ENCODE results near the gene TMEM80. TPM values are rescaled to one million over a fixed set of nuclear protein-coding genes. Genes with fewer than 3 reads are reported as not detected.

The TMEM80 gene
- total and polyA plus RNA-seq, 2 donors (not counting 1 experiment from before 2014, with no cell fraction given), result 10.6 to 15.3 TPM

DNA sequence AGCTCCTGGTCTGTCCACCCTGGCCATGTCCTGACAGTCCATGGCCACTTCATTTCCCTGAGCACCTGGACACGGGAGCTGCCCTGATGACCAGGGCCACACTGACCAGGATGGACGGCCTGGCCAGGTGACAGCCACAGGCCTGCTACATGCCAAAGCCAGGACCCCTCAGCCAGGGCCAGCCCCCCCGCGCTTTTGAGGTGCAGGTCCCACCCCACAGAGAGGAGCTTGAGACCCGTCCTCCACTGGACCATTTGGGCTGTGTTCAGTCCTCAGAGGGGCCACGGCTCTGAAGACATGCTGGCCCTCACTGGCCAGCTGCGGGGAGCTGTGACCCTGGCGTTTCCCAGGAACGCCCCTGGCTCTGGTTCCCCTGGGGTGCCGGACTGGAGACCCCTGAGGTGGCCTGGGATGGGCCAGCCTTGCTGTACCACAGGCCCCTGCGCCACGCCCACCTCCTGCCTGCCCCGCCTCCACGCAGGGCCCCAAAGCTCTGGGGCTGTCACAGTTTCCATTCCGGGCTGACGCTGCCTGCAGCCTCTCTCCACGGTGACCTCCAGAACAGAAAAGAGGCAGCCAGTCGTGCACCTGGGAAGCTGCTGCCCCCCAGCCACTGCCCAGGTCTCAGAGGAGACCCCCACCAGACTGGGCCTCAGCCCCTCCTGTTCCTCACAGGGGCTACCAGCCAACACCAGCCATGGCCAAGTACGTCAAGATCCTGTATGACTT lies 28.6 kb downstream of the TMEM80 start:
- no peak overlapping the region for H2AFZ ChIP-seq (ENCODE audit: low read length)

DNA sequence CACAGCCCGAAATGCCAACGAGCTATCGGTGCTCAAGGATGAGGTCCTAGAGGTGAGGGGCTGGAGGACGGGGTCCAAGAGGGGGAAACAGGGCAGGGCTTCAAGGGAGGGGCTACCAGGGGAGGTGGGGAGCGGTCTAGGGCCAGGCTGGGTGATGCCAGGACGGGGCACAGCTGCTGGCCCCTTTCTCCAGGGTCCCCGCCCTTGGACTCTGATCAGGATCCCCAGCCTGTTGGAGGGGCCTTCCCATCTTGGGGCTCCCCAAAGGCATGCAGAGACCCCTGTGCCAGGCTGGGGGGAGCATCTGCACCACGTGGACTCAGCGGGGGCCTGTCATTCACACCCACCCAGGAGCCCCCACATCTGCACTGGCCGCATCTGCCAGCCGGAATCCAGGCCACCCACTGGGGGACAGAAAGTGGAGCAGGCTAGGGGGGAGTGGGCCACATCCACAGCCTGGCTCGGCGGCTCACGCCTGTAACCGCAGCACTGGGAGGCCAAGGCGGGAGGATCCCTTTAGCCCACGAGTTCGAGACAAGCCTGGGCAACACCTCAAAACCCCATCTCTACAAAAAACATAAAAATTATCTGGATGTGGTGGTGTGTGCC lies 29.3 kb downstream of the TMEM80 start:
- H3K4me3 ChIP-seq (replicated peaks in 1 of 4; ENCODE audit: control extremely low read depth in 1 of 4, insufficient read depth in 1 of 4, low read depth in 3 of 4, low read length in 4 of 4), result no peak overlapping the region
- DNase-seq (ENCODE audit: low read depth in 2 of 2), result no peak
- no peak overlapping the region for H2AFZ ChIP-seq (ENCODE audit: low read length)

More for the DNA sequence above, 28.6 kb downstream of the TMEM80 start:
- Histone ChIP-seq H3K4me2 (ENCODE audit: extremely low read depth, insufficient read depth, low read length) (no peak overlapping the region), H3K79me2 (ENCODE audit: control insufficient read depth, insufficient read depth, low read length) (no peaks in the 10 kb centered on the region), H3K36me3 (ENCODE audit: control insufficient read depth, insufficient read depth, low read length) (peaks cover 5% of the 10 kb centered on the region), H3K9ac (ENCODE audit: insufficient read depth, low read length) (no peak overlapping the region), H4K20me1 (ENCODE audit: control insufficient read depth, extremely low read depth, insufficient read depth, low read length) (no peaks in the 10 kb centered on the region), H3K4me1 (ENCODE audit: control insufficient read depth, extremely low read depth, insufficient read depth, low read length) (peaks cover 16% of the 10 kb centered on the region), H3K4me3 (replicated peaks in 1 of 4; ENCODE audit: control extremely low read depth in 1 of 4, insufficient read depth in 1 of 4, low read depth in 3 of 4, low read length in 4 of 4) (no peak overlapping the region), H3K27ac (ENCODE audit: insufficient read depth, low read length) (no peak overlapping the region), H3K27me3 (ENCODE audit: control insufficient read depth, insufficient read depth, low read length) (peaks cover 17% of the 10 kb centered on the region), H3K9me3 (ENCODE audit: control insufficient read depth, insufficient read depth, low read depth, low read length) (no peaks in the 10 kb centered on the region)
- TF ChIP-seq EZH2 (IDR thresholded peaks at IDR 0.05; ENCODE audit: low read length, missing control alignments), result no peak
- TF ChIP-seq, protein P1, sequence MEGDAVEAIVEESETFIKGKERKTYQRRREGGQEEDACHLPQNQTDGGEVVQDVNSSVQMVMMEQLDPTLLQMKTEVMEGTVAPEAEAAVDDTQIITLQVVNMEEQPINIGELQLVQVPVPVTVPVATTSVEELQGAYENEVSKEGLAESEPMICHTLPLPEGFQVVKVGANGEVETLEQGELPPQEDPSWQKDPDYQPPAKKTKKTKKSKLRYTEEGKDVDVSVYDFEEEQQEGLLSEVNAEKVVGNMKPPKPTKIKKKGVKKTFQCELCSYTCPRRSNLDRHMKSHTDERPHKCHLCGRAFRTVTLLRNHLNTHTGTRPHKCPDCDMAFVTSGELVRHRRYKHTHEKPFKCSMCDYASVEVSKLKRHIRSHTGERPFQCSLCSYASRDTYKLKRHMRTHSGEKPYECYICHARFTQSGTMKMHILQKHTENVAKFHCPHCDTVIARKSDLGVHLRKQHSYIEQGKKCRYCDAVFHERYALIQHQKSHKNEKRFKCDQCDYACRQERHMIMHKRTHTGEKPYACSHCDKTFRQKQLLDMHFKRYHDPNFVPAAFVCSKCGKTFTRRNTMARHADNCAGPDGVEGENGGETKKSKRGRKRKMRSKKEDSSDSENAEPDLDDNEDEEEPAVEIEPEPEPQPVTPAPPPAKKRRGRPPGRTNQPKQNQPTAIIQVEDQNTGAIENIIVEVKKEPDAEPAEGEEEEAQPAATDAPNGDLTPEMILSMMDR (conservative IDR thresholded peaks at IDR 0.05 in 1 of 2, IDR thresholded peaks at IDR 0.05 in 1 of 2; ENCODE audit: low read depth in 1 of 2, low read length in 2 of 2), result no peak
- no peak for DNase-seq (ENCODE audit: low read depth in 2 of 2)

DNA sequence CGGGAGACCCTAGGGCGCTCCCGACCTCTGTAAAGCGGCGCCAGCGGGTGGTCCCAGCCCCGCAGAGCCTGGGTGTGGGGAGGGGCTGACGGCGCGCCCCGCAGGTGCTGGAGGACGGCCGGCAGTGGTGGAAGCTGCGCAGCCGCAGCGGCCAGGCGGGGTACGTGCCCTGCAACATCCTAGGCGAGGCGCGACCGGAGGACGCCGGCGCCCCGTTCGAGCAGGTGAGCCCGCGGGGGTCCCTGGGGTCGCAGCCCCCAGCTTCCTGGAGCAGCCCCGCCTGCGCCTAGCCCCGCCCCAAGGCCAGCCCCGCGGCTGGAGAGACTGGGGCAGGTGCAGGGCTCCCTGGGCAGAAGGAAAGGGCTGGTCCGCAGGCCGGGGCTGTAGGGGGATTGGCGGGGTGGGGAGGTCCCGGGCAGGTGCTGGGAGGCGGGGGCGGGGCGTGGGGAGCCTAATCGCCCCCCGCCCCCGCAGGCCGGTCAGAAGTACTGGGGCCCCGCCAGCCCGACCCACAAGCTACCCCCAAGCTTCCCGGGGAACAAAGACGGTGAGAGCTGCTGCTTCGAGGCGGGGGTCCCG lies 30.1 kb downstream of the TMEM80 start:
- DNase-seq (ENCODE audit: low read depth in 2 of 2), result no peak
- H4K20me1 ChIP-seq (ENCODE audit: control insufficient read depth, extremely low read depth, insufficient read depth, low read length), result no peaks in the 10 kb centered on the region
- H3K79me2 ChIP-seq (ENCODE audit: control insufficient read depth, insufficient read depth, low read length), result no peaks in the 10 kb centered on the region
- H3K4me1 ChIP-seq (ENCODE audit: control insufficient read depth, extremely low read depth, insufficient read depth, low read length), result peaks cover 16% of the 10 kb centered on the region
- H3K9ac ChIP-seq (ENCODE audit: insufficient read depth, low read length), result no peak overlapping the region
- no peaks in the 10 kb centered on the region for H3K9me3 ChIP-seq (ENCODE audit: control insufficient read depth, insufficient read depth, low read depth, low read length)
- no peak overlapping the region for H2AFZ ChIP-seq (ENCODE audit: low read length)
- no peak for TF ChIP-seq EZH2 (IDR thresholded peaks at IDR 0.05; ENCODE audit: low read length, missing control alignments)
- TF ChIP-seq, protein P1 (conservative IDR thresholded peaks at IDR 0.05 in 1 of 2, IDR thresholded peaks at IDR 0.05 in 1 of 2; ENCODE audit: low read depth in 1 of 2, low read length in 2 of 2), result no peak
- H3K27ac ChIP-seq (ENCODE audit: insufficient read depth, low read length), result no peak overlapping the region
- peaks cover 5% of the 10 kb centered on the region for H3K36me3 ChIP-seq (ENCODE audit: control insufficient read depth, insufficient read depth, low read length)
- peaks cover 17% of the 10 kb centered on the region for H3K27me3 ChIP-seq (ENCODE audit: control insufficient read depth, insufficient read depth, low read length)
- H3K4me2 ChIP-seq (ENCODE audit: extremely low read depth, insufficient read depth, low read length), result no peak overlapping the region
- no peak overlapping the region for H3K4me3 ChIP-seq (replicated peaks in 1 of 4; ENCODE audit: control extremely low read depth in 1 of 4, insufficient read depth in 1 of 4, low read depth in 3 of 4, low read length in 4 of 4)

More for the DNA sequence above, 29.3 kb downstream of the TMEM80 start:
- peaks cover 16% of the 10 kb centered on the region for H3K4me1 ChIP-seq (ENCODE audit: control insufficient read depth, extremely low read depth, insufficient read depth, low read length)
- peaks cover 5% of the 10 kb centered on the region for H3K36me3 ChIP-seq (ENCODE audit: control insufficient read depth, insufficient read depth, low read length)
- no peaks in the 10 kb centered on the region for H3K79me2 ChIP-seq (ENCODE audit: control insufficient read depth, insufficient read depth, low read length)
- H3K4me2 ChIP-seq (ENCODE audit: extremely low read depth, insufficient read depth, low read length), result no peak overlapping the region
- peaks cover 17% of the 10 kb centered on the region for H3K27me3 ChIP-seq (ENCODE audit: control insufficient read depth, insufficient read depth, low read length)
- TF ChIP-seq, protein P1 (conservative IDR thresholded peaks at IDR 0.05 in 1 of 2, IDR thresholded peaks at IDR 0.05 in 1 of 2; ENCODE audit: low read depth in 1 of 2, low read length in 2 of 2), result no peak
- no peak for TF ChIP-seq EZH2 (IDR thresholded peaks at IDR 0.05; ENCODE audit: low read length, missing control alignments)
- H3K9me3 ChIP-seq (ENCODE audit: control insufficient read depth, insufficient read depth, low read depth, low read length), result no peaks in the 10 kb centered on the region
- H4K20me1 ChIP-seq (ENCODE audit: control insufficient read depth, extremely low read depth, insufficient read depth, low read length), result no peaks in the 10 kb centered on the region
- no peak overlapping the region for H3K9ac ChIP-seq (ENCODE audit: insufficient read depth, low read length)
- no peak overlapping the region for H3K27ac ChIP-seq (ENCODE audit: insufficient read depth, low read length)

Data from fibroblast of lung (primary cell).